HEK293T (cell line): ENCODE results near the gene TSPAN18.

Source experiments
- CTCF ChIA-PET: fragments of 350-600 bp; formaldehyde crosslinking; extraction: SDS; loops from one replicate; lab custom pipeline; 2021; ENCODE audit warnings: antibody characterized with exemption, inconsistent platforms; lab: Yijun Ruan, JAX
- POLR2A ChIA-PET: fragments of 350-600 bp; formaldehyde crosslinking; extraction: SDS; loops from one replicate; lab custom pipeline; 2020; ENCODE audit warnings: antibody characterized with exemption, inconsistent platforms; lab: Yijun Ruan, JAX
- DNase-seq: peaks from one replicate; pipeline ENCODE4 v3.0.0; 2012; ENCODE audit warnings: mixed read lengths; ENCODE audit errors: extremely low spot score
- ARNT ChIP-seq: fragments of 450-650 bp; IDR thresholded peaks from 2 replicates; pipeline ENCODE4 v1.6.1; 2017; ENCODE audit warnings: mild to moderate bottlenecking
- BHLHE40 ChIP-seq: fragments of 450-650 bp; IDR thresholded peaks from 2 replicates; pipeline ENCODE4 v1.6.1; 2016; ENCODE audit warnings: mild to moderate bottlenecking, moderate library complexity, borderline replicate concordance
- CTBP1 ChIP-seq: fragments of 450-650 bp; IDR thresholded peaks from 2 replicates; pipeline ENCODE4 v1.6.1; 2016; ENCODE audit warnings: borderline replicate concordance
- ELF4 ChIP-seq: fragments of 450-650 bp; IDR thresholded peaks from 2 replicates; pipeline ENCODE4 v1.6.1; 2017; ENCODE audit warnings: antibody characterized with exemption
- FOXA1 ChIP-seq: fragments of 450-650 bp; IDR thresholded peaks from 2 replicates; pipeline ENCODE4 v1.6.1; 2016; ENCODE audit warnings: mild to moderate bottlenecking
- FOXK2 ChIP-seq: fragments of 450-650 bp; IDR thresholded peaks from 2 replicates; pipeline ENCODE4 v1.6.1; 2016; ENCODE audit warnings: mild to moderate bottlenecking
- FOXM1 ChIP-seq: fragments of 450-650 bp; IDR thresholded peaks from 2 replicates; pipeline ENCODE4 v1.6.1; 2017; ENCODE audit warnings: mild to moderate bottlenecking, borderline replicate concordance
- HDGF ChIP-seq: fragments of 450-650 bp; IDR thresholded peaks from 2 replicates; pipeline ENCODE4 v1.6.1; 2017; ENCODE audit warnings: antibody characterized with exemption, borderline replicate concordance
- L3MBTL2 ChIP-seq: fragments of 450-650 bp; conservative IDR thresholded peaks from 2 replicates; pipeline ENCODE4 v1.6.1; 2016; ENCODE audit warnings: mild to moderate bottlenecking
- LEF1 ChIP-seq: fragments of 450-650 bp; IDR thresholded peaks from 2 replicates; pipeline ENCODE4 v1.6.1; 2017; ENCODE audit warnings: mild to moderate bottlenecking, borderline replicate concordance
- NFRKB ChIP-seq: fragments of 450-650 bp; IDR thresholded peaks from 2 replicates; pipeline ENCODE4 v1.6.1; 2016; ENCODE audit warnings: mild to moderate bottlenecking, moderate library complexity
- SP1 ChIP-seq: fragments of 450-650 bp; IDR thresholded peaks from 2 replicates; pipeline ENCODE4 v1.6.1; 2017
- SUZ12 ChIP-seq: fragments of 450-650 bp; IDR thresholded peaks from 2 replicates; pipeline ENCODE4 v1.6.1; 2016; ENCODE audit warnings: mild to moderate bottlenecking
- TARDBP ChIP-seq: fragments of 450-650 bp; IDR thresholded peaks from 2 replicates; pipeline ENCODE4 v1.6.1; 2016
- ZNF384 ChIP-seq: fragments of 450-650 bp; IDR thresholded peaks from 2 replicates; pipeline ENCODE4 v1.6.1; 2016
- TF ChIP-seq, protein P1 (sequence below): fragments of 450-650 bp; IDR thresholded peaks from 2 replicates; pipeline ENCODE4 v1.6.1; 2016

TSPAN18 gene

DNA sequence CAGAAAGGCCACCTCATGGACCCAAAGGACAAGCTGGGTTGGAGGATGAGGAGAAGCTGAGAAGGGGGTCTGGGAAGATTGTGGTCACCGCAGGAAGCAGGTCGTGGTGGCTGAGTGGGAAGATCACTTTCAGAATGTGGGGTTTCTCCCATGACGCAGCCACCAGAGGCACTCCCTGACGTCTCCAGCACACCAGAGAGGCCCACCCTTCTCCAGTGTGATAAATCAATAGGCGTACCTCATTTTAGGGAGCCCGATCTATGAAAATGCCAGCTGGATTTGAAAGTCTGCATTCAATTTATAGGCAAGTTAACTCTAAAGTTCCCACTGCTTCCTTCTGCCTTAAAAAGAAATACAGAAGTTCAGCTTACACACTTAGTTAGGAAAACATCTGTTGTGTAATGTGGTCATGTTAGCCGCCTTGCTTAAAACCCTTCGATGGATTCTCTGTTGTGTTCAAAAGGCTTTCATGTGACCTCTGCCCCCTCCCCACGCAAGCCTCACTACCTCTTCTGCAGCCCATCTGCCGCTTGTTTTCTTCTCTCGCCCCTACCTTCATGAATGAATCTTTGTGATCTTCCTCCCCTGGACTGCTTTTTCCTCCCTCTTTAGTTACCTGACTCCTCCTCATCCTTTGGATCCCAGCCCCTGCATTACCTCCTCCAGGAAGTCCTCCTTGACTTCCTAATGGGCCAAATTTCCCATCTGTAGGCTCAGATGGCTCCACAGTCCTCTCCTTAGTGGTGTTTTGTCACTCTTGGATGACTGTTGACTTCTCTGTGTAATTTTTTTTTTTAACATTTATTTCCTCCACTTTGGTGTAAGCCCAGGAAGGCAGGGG is 10.7 kb downstream of the TSPAN18 start:
- TF ChIP-seq BHLHE40 (no peak), FOXK2 (no peak), ARNT (no peak), TARDBP (no peak), HDGF (no peak), FOXM1 (no peak)
- TF ChIP-seq, protein P1, sequence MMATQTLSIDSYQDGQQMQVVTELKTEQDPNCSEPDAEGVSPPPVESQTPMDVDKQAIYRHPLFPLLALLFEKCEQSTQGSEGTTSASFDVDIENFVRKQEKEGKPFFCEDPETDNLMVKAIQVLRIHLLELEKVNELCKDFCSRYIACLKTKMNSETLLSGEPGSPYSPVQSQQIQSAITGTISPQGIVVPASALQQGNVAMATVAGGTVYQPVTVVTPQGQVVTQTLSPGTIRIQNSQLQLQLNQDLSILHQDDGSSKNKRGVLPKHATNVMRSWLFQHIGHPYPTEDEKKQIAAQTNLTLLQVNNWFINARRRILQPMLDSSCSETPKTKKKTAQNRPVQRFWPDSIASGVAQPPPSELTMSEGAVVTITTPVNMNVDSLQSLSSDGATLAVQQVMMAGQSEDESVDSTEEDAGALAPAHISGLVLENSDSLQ = no peak
- no peak for DNase-seq
- ChIA-PET CTCF (interaction anchor here (1.2 kb wide), 1 partner anchor 38 kb away, joined by 3 read pairs; no protein-coding TSS in a partner anchor), POLR2A (no interaction called here)

DNA sequence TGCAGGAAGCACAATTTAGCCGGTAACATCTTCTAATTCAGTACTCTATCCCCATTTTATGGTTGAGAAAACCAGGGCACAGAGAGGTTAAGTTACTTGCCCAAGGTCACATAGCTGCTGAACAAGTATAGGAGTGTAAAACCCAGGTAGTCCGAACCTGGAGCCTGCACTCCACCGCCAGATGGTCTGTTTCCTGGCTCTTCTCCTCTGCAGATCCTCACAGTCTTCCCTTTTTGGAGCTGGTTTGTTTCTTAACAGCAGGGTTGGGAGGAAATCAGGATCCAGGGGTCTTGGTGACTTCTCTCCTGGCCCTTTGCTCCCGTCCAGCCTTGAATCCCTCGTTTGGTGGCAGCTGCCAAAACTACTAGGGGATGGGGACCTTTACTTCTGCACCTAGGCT is 12.0 kb downstream of the TSPAN18 start:
- no peak for DNase-seq
- TF ChIP-seq ELF4 (no peak), ZNF384 (no peak), FOXM1 (no peak), FOXA1 (no peak), ARNT (no peak), BHLHE40 (no peak), TARDBP (no peak), CTBP1 (no peak), FOXK2 (no peak), SP1 (no peak), LEF1 (no peak), L3MBTL2 (no peak), HDGF (no peak), NFRKB (no peak), SUZ12 (no peak)
- TF ChIP-seq, protein P1 = no peak
- ChIA-PET POLR2A (no interaction called here), CTCF (interaction anchor here (1.0 kb wide), 1 partner anchor 38 kb away, joined by 3 read pairs; no protein-coding TSS in a partner anchor)

GRCh38 chr11:44740967-44741366 is 14.2 kb downstream of the TSPAN18 start:
- CTCF ChIA-PET = no interaction called here
- POLR2A ChIA-PET = no interaction called here
- DNase-seq = no peak
- no peak for TF ChIP-seq FOXA1
- no peak for TF ChIP-seq ZNF384
- TF ChIP-seq TARDBP = no peak
- TF ChIP-seq FOXK2 = no peak
- no peak for TF ChIP-seq FOXM1
- TF ChIP-seq, protein P1 = no peak
- TF ChIP-seq NFRKB = no peak
- TF ChIP-seq HDGF = no peak
- TF ChIP-seq ARNT = no peak
- no peak for TF ChIP-seq L3MBTL2
- TF ChIP-seq CTBP1 = no peak
- no peak for TF ChIP-seq SUZ12
- TF ChIP-seq SP1 = no peak

DNA sequence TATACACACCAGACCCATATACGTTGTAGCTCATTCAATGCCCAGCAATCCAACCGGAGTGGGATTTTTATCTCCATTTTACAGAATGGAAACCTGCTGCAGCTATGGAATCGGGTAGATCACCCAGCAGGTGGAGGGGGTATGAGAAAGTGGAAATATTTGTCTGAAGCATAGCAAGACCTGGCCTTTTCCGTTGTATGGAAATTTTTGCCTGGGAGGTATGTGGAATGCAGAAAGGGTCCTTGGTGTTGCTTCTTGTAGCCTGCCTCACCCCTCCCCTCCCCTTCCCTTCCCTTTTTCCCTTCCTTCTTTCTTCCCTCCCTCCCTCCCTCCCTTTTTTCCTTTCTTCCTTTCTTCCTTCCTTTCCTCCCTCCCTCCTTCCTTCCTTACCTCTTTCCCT is 15.2 kb downstream of the TSPAN18 start:
- POLR2A ChIA-PET = no interaction called here
- CTCF ChIA-PET = interaction anchor here (0.6 kb wide), 1 partner anchor 186 kb away, joined by 3 read pairs; no protein-coding TSS in a partner anchor
- no peak for DNase-seq
- no peak for TF ChIP-seq CTBP1

- TF ChIP-seq ELF4 (no peak), L3MBTL2 (no peak), NFRKB (no peak), SUZ12 (no peak), HDGF (no peak), CTBP1 (no peak), ARNT (no peak), LEF1 (no peak), ZNF384 (no peak), BHLHE40 (no peak), SP1 (no peak), FOXA1 (no peak), FOXK2 (no peak), TARDBP (no peak), FOXM1 (no peak)
- TF ChIP-seq, protein P1 = no peak
- no peak for DNase-seq
- POLR2A ChIA-PET = no interaction called here
- CTCF ChIA-PET = no interaction called here
Measured at GRCh38 chr11:44742508-44743246, 15.9 kb downstream of the TSPAN18 start.
